GM18867 (cell line): ENCODE results near the gene YBX3.

Experiments
- ATAC-seq: cut with Tn5 transposase; IDR thresholded peaks from one replicate; pipeline ENCODE4 v1.9.1; 2021; ENCODE audit warnings: mild to moderate bottlenecking, moderate library complexity; ENCODE audit not compliant: unreplicated experiment

The YBX3 gene

DNA sequence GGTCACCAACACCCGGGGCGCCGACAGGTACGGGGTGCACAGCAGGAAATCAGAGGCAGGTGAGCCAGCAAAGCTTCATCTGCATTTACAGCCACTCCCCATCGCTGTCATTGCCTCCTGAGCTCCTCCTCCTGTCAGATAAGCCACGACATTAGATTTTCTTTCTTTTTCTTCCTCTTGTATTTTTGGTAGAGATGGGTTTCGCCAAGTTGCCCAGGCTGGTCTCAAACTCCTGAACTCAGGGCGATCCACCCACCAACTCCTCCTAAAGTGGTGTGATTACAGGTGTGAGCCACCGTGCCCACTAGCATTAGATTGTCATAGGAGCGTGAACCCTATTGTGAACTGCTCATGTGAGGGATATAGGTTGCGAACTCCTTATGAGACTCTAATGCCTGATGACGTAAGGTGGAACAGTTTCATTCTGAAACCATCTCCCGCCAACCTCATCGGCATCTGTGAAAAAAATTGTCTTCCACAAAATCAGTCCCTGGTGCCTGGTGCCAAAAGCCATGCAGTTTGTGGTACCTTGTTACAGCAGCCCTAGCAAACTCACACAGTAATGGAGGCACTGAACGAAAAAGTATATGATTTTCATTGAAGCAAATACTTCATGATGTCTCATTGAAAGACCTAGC lies 50.8 kb downstream of the YBX3 start:
- no peak for ATAC-seq

DNA sequence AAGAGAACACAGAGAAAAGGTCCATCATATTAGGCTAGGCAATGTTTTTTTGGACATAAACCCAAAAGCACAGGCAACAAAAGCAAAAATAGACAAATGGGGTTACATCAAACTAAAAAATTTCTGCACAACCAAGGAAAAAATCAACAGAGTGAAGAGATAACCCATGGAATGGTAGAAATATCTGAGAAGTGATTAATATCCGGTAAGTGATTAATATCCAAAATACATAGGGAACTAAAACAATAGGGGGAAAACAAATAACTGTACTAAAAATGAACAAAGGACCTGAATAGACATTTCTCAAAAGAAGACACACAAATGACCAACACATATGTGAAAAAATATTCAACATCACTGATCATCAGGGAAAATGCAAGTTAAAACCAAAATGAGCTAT lies 53.6 kb downstream of the YBX3 start:
- ATAC-seq, result no peak

DNA sequence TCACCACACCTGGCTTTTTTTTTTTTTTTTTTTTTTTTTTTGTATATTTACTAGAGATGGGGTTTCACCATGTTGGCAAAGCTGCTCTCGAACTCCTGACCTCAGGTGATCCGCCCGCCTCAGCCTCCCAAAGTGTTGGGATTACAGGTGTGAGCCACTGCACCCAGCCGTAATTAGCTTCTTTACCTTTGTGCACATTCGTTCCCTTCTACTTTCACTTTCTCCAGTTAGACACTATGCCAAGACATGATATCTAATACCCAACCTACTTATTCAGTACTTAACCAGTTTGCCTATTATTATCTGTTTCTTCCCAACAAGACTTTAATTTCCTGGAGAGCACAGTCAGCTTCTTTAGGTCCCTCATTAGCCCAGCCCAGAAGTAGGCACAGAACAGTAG lies 54.6 kb downstream of the YBX3 start:
- ATAC-seq, result no peak

DNA sequence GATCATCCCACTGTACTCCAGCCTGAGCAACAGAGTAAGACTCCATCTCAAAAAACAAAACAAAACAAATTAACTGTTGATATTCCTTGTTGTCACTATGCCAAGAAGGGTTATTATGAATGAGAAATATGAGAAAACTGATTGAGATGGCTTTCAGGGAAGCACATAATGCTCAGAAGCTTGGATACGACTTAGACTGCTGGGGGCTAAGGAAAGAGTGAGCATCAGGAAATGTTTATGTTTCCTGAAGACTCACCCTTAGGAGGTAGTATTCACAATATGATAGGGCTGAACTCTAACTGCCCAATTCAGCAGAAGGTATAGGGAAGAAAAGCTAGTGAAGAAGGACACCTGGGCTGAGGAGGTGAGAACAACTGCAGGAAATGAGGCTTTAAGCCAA lies 55.5 kb downstream of the YBX3 start:
- no peak for ATAC-seq

DNA sequence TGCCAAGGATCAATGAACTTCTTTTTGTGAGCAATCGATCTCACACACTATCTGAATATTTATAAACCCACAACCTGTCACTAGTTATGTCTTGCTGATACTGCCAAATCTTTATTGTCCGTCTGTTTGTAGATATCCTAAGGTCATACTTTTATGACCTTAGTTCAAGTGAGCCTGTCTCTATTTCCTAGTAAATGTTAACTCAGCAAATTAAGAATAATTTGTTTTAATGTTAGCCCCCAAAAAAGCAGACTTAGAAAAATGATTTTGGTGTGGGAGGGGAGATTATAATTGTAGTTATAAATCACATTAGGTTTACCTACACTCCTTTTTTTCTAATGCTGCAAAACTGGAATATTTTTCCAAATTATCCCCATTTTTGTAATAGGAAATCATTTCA lies 58.6 kb downstream of the YBX3 start:
- ATAC-seq, result no peak

DNA sequence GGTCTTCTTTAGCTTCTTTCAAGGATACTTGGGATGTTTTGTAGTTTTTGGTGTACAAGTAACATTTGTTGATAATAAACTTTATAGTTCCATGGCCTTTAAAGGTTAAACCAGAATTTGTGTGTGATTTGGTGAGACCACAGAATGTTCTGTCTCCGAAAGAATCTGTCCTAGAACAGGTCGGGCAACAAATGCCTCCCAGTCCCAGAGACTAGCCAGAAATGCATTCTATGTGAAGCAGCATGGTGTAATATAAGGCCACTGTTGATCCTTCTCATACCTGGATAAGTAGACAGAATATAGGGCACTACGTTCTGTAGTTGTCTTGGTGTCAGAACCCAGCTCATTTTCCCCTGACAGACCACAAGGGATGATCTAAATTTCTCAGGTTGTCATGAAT lies 59.3 kb downstream of the YBX3 start:
- ATAC-seq, result no peak

DNA sequence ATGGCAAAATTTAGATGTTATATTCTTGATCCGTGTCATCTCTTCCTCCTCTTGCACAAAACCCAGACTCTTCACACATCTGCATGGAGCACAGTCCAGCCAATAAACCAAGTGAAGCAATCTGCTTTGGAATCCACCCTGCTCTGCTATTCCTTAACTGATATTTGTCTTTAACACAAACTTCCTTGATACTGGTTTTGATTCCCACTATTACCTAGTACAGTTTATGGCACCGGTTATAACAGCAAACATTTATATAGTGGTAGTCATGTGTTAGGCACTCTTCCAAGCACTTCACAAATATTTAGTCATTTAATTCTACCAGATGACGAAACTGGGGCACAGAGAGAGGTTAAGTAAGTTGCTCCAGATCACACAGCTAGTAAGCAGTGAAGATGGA lies 61.8 kb downstream of the YBX3 start:
- no peak for ATAC-seq

DNA sequence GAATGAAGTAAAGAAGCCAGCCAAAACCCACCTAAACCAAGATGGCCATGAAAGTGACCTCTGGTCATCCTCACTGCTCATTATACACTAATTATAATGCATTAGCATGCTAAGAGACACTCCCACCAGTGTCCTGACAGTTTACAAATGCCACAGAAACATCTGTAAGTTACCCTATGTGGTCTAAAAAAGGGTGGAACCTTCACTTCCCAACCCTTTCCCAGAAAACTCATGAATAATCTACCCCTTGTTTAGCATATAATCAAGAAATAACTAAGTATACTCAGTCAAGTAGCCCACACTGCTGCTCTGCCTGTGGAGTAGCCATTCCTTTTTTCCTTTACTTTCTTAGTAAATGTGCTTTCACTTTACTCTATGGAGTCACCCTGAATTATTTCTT lies 69.1 kb downstream of the YBX3 start:
- ATAC-seq, result no peak

DNA sequence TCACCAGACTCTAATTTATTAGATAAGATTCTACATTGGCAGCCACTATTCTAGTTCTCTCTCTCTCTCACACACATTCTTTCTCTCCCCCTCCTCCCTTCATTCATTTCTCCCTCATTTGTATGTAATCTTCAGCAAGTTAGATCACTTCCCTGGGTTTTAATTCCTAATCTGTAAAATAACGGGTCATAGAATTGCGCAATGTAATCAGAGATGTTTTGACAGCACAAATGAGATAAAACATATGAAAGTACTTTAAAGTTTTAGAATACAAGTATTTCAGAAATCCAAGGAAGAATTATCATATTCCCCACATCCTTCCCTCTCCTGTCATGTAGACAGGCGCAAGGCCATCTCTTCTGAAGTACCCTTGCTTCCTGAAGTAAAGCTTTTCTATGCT lies 70.9 kb downstream of the YBX3 start:
- no peak for ATAC-seq
